GM19328 (cell line): Measurements from ENCODE around the gene TET1.
"Not testable (repeated sequence)": the region's sequence is repeated elsewhere in the genome, so short reads cannot be mapped to it uniquely, and the experiment has no call there.

Experiments used
- ATAC-seq: cut with Tn5 transposase; IDR thresholded peaks from one replicate; pipeline ENCODE4 v1.9.1; 2021; ENCODE audit warnings: mild to moderate bottlenecking, moderate library complexity; ENCODE audit not compliant: unreplicated experiment

The TET1 gene

GRCh38 chr10:68562661-68563570 is 2.8 kb downstream of the TET1 start:
- no peak for ATAC-seq

GRCh38 chr10:68564712-68565111 is 4.6 kb downstream of the TET1 start:
- ATAC-seq: no peak

GRCh38 chr10:68565658-68566057 is 5.5 kb downstream of the TET1 start:
- ATAC-seq: no peak

DNA sequence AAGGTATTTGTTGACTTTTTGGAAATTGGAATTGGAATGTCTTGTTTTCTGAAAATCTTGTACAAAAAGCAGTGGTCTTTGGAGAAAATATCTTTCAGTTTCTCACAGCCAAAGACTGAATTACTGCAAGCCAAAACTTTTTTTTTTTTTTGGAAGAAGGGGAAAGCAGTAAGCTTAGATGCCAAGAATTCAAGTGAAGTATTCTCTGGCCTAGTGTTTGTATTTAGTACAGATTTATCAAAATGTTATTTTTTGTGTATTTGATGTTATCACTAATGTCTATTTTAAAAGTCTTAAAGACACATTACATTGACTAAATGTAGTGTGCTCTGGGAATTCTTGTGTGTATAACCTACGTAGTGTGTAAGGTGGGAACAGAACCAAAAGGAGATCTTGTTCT is 6.2 kb downstream of the TET1 start:
- no peak for ATAC-seq

DNA sequence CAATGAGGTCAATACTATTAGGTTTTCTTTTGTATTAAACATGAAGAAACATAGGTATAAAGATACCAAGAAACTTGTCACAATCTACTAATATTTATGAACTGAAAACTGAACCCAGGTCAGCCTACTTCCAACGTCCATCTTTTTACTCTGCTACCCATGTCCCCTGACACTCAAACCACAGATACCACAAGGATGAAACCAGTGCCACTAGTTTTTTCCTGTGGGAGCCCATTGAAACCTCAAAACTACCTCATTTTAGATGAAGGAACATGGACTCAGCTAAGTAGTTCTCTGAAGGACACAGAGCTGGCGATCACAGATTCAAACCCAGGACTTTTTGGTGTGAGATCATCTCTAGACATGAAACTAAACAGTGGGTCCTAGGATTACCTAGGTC is 6.8 kb downstream of the TET1 start:
- no peak for ATAC-seq

DNA sequence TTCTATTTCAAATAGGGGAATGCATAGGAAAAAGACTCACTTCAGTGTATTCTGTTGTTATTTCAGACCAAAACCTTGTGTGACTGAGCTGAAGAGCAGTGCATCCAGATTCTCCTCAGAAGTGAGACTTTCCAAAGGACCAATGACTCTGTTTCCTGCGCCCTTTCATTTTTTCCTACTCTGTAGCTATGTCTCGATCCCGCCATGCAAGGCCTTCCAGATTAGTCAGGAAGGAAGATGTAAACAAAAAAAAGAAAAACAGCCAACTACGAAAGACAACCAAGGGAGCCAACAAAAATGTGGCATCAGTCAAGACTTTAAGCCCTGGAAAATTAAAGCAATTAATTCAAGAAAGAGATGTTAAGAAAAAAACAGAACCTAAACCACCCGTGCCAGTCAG is 12.0 kb downstream of the TET1 start:
- no peak for ATAC-seq

- no peak for ATAC-seq
Observed at GRCh38 chr10:68574051-68574450, 13.9 kb downstream of the TET1 start.

GRCh38 chr10:68576118-68576517 is 16.0 kb downstream of the TET1 start:
- ATAC-seq: no peak

- no peak for ATAC-seq
Observed at GRCh38 chr10:68578974-68579373, 18.8 kb downstream of the TET1 start.

DNA sequence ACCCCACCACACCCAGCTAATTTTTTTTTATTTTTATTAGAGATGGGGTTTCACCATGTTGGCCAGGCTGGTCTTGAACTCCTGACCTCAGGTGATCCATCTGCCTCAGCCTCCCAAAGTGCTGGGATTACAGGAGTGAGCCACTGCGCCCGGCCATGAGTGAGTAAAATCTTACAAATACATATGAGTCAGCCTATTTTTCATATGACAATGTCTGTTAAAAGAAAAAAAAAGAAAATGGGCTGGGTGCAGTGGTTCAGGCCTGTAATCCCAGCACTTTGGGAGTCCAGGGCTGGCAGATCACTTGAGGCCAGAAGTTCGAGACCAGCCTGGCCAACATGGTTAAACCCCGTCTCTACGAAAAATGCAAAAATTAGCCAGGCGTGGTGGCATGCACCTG is 24.1 kb downstream of the TET1 start:
- not testable (repeated sequence) for ATAC-seq

GRCh38 chr10:68586606-68587305 is 26.6 kb downstream of the TET1 start:
- no peak for ATAC-seq

DNA sequence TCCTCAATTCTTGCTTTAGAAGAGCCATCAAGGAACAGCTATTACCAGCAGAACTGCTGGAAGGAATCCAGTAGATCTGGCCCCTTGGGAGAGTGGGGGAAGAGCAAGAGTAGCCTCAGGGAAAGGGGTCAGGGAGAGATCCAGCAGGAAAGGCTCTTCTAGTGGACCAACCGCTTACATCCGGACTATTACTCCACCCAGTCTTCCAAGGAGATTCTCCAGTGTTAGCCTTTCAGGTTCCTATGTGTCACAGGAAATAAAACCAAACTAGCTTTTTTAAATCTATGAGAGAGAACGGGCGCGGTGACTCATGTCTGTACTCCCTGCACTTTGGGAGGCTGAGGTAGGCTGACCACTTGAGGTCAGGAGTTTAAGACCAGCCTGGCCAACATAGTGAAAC is 34.3 kb downstream of the TET1 start:
- no peak for ATAC-seq

DNA sequence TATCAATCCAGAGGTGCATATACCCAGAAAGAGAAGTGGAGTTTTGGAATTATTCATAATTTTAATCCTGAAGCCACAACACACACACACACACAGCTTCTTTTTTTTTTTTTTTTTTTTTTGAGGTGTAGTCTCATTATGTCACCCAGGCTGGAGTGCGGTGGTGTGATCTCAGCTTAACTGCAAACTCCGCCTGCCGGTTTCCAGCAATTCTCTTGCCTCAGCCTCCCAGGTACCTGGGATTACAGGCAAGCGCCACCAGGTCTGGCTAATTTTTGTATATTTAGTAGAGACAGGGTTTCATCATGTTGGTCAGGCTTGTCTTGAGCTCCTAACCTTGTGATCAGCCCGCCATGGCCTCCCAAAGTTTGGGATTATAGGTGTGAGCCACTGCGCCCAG is 35.4 kb downstream of the TET1 start:
- no peak for ATAC-seq

GRCh38 chr10:68597407-68597806 is 37.3 kb downstream of the TET1 start:
- no peak for ATAC-seq

DNA sequence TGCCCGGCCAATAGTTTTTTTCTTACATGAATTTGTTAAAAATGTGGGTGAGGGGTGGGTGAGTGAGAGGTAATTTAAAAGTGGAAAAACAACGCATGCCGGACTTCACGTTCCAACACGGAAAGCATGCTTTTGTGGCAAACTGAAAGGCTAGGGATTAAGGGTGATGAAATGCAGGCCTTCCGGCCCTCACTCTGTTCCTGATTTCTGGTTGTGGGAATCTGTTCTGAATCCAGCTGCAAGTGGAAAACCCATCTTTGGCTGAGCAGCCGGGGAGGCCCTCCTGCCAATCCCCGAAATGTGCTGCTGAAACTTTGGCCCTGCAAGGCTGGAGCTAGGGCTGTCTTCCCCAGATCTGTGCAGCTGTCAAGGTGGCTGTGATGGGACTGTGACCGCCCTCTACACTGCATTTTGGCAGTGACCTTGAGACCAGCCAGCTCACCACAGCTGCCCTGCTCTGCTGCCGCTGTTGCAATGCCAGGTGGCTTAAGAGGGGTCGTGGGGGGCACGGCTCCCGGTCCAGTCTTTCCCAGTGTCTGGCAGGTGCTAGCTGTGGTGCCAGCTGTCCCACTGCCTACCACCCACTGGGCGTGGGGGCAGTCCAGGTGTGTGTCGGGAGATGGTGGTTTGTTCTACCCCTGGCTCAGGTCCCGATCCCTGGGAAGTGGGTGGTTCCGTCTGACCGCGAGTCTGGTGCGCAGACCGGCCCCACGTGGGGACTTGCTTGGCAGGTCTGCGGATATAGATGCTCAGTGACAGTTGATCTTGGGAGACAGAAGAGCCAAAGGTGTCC is 39.0 kb downstream of the TET1 start:
- no peak for ATAC-seq

DNA sequence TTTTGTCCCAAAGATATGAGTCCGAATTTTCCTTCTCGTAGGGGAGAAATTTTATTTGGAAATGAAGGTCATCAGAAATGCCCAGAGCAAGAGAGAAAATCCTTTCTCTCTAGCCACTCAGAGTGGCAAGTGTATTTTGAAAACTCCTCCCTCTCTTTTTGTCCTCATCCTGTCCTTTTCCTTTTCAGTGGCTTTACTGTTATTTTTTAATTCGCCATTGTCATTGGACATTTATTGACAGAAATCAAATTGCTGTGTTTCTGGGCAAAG is 39.6 kb downstream of the TET1 start:
- ATAC-seq: no peak

- ATAC-seq: peak; percentile 89
Observed at GRCh38 chr10:68600041-68600778, 40.1 kb downstream of the TET1 start.

DNA sequence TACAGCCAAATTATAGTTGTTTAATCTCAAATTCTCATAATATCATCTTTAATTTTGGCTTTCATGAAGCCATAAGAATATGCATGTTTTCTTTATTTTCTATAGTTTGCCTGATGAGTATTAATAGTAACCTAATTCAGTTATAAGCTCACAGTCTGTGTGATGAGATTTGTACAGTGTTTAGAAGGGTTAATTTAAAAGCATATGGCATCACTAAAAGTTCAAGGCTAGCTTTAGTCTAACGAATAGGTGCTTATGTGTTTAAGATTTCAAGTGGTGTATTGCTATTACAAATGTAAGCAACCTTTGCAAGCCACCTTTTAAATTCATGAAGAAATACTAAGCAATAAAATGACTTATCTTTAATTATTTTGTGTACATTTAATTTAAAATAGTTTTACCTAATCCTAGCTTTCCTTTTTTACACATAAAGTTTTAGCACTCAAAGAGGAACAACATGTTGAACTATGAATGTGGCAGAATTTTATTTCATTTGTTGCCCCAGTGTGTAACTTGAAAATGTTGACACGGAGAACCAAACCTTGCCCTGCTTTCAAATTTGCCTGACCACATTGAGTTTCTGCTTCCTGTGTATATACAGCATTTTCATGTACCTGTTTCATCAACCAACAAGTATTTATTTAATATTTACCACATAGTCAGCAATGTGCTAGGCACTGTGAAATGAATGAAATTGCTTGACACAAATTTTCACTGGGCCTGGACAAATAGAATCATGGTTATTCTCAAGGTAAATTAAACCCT is 41.5 kb downstream of the TET1 start:
- ATAC-seq: no peak

DNA sequence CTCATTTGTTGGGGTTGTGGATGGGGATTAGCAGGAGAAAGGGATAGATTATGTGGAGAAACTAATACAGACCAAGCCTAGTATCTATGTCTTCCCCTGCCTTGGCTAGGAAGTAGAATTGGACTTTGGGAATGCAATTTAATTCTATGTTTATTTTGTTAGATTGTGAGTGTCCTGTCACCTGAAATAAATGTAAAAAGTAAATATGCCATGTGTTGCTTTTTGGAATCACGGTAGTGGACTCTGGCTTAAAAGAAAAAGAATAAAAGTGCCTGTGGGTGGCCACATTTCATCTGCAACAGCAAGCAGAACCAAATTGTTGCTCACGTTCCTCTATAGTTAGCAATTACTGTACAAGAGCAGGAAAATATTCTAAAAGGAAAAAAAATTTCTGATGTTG is 42.3 kb downstream of the TET1 start:
- no peak for ATAC-seq

DNA sequence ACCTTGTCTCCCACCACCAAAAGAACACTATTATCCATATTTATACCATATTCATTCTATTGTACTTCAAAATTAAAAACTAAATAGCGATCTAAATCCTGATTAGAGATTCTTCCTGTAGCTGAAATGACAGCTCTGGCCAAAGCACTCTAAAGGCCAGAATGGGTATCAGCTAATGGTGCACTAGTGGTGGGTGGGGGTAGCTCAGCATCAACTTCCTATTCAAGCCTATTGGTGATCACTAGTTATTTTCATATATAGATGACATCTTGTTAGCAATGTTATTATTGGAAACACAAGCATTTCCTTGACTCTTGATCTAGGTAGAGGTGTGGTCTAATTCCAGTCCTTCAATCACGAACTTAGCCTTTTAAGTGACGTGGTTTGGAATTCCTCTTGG is 43.6 kb downstream of the TET1 start:
- no peak for ATAC-seq
